Right lobe of liver (tissue), 4 donors: Measurements from ENCODE around the gene C18orf54.

Experiments used
- POLR2A ChIP-seq: fragments of 450-650 bp; IDR thresholded peaks from one replicate; pipeline ENCODE4 v1.6.1; 2017; ENCODE audit warnings: antibody characterized with exemption, mild to moderate bottlenecking
- TF ChIP-seq, protein P1 (sequence below), 4 donors: fragments of 200-600 bp in 3 of 4; fragments of 450-650 bp in 1 of 4; IDR thresholded peaks; one replicate each; pipeline versions ENCODE4 v1.5.1 to v1.8.0; 2016 to 2022; ENCODE audit warnings: antibody characterized with exemption in 4 of 4, mild to moderate bottlenecking in 2 of 4
- donor health status: DM: no; HTN: no; CAD: no.
- donor health status: DM: no; HTN: no; CAD: no.
- donor health status: DM: no; HTN: yes; CAD: no.

DNA sequence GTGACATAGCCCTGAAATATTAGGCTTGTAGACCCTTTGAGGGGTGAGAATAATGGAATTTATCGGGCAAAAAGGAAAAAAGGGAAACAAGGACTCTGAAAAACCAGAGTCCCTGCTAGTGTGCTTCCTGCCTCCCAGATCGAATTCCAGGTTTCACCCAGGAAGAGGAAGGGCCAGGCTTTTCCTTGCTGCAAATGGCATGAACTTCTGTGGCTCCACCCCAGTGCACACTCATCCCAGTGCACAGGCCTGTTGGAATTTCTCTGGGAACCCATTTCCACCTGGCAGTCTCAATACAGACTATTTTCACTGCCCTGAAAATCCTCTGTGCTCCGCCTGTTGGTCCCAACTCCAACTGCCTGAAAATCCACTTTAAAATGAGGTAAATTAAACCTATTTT lies 29.9 kb downstream of the C18orf54 start:
- TF ChIP-seq, protein P1, sequence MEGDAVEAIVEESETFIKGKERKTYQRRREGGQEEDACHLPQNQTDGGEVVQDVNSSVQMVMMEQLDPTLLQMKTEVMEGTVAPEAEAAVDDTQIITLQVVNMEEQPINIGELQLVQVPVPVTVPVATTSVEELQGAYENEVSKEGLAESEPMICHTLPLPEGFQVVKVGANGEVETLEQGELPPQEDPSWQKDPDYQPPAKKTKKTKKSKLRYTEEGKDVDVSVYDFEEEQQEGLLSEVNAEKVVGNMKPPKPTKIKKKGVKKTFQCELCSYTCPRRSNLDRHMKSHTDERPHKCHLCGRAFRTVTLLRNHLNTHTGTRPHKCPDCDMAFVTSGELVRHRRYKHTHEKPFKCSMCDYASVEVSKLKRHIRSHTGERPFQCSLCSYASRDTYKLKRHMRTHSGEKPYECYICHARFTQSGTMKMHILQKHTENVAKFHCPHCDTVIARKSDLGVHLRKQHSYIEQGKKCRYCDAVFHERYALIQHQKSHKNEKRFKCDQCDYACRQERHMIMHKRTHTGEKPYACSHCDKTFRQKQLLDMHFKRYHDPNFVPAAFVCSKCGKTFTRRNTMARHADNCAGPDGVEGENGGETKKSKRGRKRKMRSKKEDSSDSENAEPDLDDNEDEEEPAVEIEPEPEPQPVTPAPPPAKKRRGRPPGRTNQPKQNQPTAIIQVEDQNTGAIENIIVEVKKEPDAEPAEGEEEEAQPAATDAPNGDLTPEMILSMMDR (IDR thresholded peaks at IDR 0.05), result no peak
- TF ChIP-seq POLR2A, result no peak
